Omental fat pad (tissue), 4 donors: ENCODE data around the gene COX11. TPM values are rescaled to one million over a fixed set of nuclear protein-coding genes. Genes with fewer than 3 reads are reported as not detected.

Source experiments
- ATAC-seq: fragments of 150-250 bp; one replicate; pipeline ENCODE4 v1.9.1; 2016; ENCODE audit warnings: mild to moderate bottlenecking, moderate library complexity; ENCODE audit not compliant: low FRiP score
- DNase-seq: peaks from one replicate; pipeline ENCODE4 v3.0.0-alpha.2; 2019; ENCODE audit warnings: low spot score
- CTCF ChIP-seq, 3 donors: fragments of 450-650 bp; IDR thresholded peaks; one replicate each; pipeline ENCODE4 v1.5.1; 2016 to 2017; ENCODE audit warnings: antibody characterized with exemption in 3 of 3, mild to moderate bottlenecking in 3 of 3, moderate library complexity in 2 of 3
- total RNA-seq, 4 donors: library from RNA; depleted of rRNA; stranded (reverse); fragments of >200 nt; gene quantifications; one replicate each; pipeline ENCODE4 v1.1.0, GENCODE V29; 2016

Gene COX11
- total RNA-seq, 4 donors from 2014 or later = 27.9 to 52.0 (median 43.8) TPM

GRCh38 chr17:54937018-54937417 lies 31.4 kb downstream of the COX11 start:
- no peak for TF ChIP-seq CTCF (IDR thresholded peaks at IDR 0.05)
- no peak for ATAC-seq
- DNase-seq = no peak

- DNase-seq (no peak), ATAC-seq (no peak)
- no peak for TF ChIP-seq CTCF (IDR thresholded peaks at IDR 0.05)
Measured at GRCh38 chr17:54935471-54935870, 33.0 kb downstream of the COX11 start.

GRCh38 chr17:54933921-54934320 lies 34.5 kb downstream of the COX11 start:
- DNase-seq = no peak
- no peak for ATAC-seq
- no peak for TF ChIP-seq CTCF (IDR thresholded peaks at IDR 0.05)

- DNase-seq = no peak
- no peak for ATAC-seq
- TF ChIP-seq CTCF (IDR thresholded peaks at IDR 0.05) = no peak
Measured at GRCh38 chr17:54932711-54933110, 35.7 kb downstream of the COX11 start.

- no peak for DNase-seq
- no peak for TF ChIP-seq CTCF (IDR thresholded peaks at IDR 0.05)
- ATAC-seq = no peak
Measured at GRCh38 chr17:54927525-54927924, 40.9 kb downstream of the COX11 start.

GRCh38 chr17:54924405-54924804 lies 44.0 kb downstream of the COX11 start:
- no peak for DNase-seq
- no peak for ATAC-seq
- no peak for TF ChIP-seq CTCF (IDR thresholded peaks at IDR 0.05)

- DNase-seq = no peak
- no peak for ATAC-seq
- TF ChIP-seq CTCF (IDR thresholded peaks at IDR 0.05) = no peak
Measured at GRCh38 chr17:54920819-54921218, 47.6 kb downstream of the COX11 start.
